Body of pancreas (tissue), 4 donors: Measurements from ENCODE around the gene NRARP.
A peak's percentile ranks its signal among the peaks of the same experiment; 100 is the strongest.

Experiments
- POLR2A ChIP-seq, 3 donors: fragments of 450-650 bp; IDR thresholded peaks; one replicate each; pipeline ENCODE4 v1.6.1; 2016; ENCODE audit warnings: antibody characterized with exemption in 3 of 3, mild to moderate bottlenecking in 2 of 3
- TF ChIP-seq, protein P1 (sequence below), 7 experiments: fragments of 450-650 bp in 4 of 7; fragments of 200-600 bp in 3 of 7; sonication (generic) in 3 of 7; IDR thresholded peaks; one replicate each; pipeline ENCODE4 v1.5.1; 2016 to 2019; ENCODE audit warnings: antibody characterized with exemption in 7 of 7

- TF ChIP-seq, protein P1, sequence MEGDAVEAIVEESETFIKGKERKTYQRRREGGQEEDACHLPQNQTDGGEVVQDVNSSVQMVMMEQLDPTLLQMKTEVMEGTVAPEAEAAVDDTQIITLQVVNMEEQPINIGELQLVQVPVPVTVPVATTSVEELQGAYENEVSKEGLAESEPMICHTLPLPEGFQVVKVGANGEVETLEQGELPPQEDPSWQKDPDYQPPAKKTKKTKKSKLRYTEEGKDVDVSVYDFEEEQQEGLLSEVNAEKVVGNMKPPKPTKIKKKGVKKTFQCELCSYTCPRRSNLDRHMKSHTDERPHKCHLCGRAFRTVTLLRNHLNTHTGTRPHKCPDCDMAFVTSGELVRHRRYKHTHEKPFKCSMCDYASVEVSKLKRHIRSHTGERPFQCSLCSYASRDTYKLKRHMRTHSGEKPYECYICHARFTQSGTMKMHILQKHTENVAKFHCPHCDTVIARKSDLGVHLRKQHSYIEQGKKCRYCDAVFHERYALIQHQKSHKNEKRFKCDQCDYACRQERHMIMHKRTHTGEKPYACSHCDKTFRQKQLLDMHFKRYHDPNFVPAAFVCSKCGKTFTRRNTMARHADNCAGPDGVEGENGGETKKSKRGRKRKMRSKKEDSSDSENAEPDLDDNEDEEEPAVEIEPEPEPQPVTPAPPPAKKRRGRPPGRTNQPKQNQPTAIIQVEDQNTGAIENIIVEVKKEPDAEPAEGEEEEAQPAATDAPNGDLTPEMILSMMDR (IDR thresholded peaks at IDR 0.05) = peak in 5 of 7 experiments; percentile 19 to 58 (median 35)
- peak; percentile 18 to 34 (median 31) for TF ChIP-seq POLR2A (IDR thresholded peaks at IDR 0.05)
Measured at GRCh38 chr9:137301081-137301947, 757 bp downstream of the NRARP start.
